NCI-H1092 (cell line): ENCODE results near the gene HNMT.
A peak's percentile ranks its signal among the peaks of the same experiment; 100 is the strongest.
"Not testable (repeated sequence)": the region's sequence is repeated elsewhere in the genome, so short reads cannot be mapped to it uniquely, and the experiment has no call there.

Source experiments
- DNase-seq: peaks from one replicate; lab custom pipeline; 2025; lab: John Stamatoyannopoulos, UW

Gene HNMT

DNA sequence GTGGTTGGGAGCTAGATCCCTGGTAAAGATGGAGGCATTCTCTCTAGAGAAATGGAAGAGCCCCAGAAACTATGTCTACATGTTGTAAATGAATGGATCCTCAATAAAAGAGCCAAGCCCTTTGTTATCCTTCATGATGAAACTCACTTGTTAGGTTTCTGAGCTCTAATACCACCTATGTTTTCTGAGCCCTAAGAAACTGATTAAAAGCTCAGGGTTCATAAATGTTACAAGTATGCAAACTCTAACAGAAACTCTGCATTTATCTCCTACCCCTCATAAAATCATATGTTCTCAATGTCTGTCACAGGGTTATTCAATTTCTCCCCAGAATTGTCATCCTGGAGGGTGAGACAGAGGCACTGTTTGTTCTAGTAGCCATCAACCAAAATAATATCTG lies 18.0 kb upstream of the HNMT start:
- no peak for DNase-seq

DNA sequence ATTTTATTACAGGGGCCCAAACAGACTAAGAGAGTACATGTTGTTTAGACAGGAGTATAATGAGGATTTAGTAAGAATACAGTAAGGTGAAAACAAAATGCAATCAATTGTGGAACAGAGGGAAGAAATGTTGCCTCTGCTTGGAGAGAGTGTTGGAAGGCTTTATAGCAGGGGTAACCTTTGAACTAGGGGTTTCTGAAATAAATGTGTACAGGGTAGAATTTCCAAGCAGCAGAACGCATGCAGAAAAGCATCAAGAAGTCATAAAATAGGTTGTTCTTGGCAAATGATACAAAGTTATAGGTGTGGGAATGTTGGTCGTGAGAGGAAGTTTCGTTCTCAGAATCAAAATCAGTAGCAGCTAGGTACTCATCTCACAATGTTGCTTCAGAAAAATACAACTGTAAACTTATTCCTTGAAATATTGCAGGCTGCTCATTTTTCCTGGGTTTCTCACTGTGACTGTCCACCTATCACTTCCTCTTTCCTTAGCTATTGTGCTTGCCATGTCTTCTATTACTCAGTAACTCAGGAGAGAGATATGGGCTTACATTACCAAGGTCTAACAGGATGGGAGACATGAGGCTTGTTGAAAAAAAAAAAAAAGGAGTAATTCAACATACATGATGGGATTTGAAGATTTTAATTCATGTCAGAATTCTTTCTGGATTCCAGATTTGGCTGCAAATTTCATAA lies 17.1 kb upstream of the HNMT start:
- no peak for DNase-seq

DNA sequence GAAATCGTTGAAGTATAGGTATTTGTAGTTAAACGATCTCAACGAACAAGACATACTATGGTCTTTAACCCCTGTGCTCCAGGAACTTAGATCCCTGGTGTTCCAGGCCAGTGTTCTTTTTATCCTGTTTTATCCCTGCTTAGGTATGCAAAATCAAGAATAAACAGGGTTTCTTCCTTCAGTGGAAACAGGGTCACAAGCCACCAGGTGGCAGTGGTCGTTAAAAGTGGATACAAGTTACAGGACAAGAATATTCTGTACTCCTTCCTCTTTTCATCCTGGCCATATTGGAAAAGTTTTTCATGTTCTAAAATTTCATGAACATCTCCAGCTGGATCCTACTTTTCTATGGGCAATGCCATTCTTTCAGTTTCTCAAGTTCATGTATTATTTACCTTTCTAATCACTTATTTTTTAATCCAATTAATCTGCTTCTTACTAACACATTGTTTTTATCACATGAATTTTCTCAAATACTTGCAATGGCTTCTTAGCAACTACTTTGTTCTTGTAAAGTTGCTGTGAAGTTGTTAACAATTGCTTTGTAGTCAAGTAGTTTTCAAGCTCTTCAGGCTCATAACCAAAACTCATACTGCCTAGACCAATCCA lies 16.4 kb upstream of the HNMT start:
- peak; percentile 51 for DNase-seq

DNA sequence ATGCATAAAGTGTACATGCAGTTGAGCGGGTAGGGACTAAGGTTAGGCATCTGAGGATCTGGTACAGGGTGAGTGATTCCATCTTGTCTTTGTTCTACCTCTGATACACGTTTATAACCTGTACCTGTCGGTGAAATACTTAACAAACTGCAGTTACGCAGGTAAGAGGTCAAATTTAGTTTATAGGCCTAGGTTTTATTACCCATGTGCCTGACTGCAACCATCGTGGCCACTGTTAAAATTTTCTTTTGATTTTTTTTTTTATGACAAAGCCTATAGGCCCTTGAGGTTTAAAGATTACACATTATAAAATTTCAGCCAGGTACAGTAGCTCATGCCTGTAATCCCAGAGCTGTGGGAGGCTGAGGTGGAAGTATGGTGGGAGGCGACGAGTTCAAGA lies 15.4 kb upstream of the HNMT start:
- DNase-seq = no peak

DNA sequence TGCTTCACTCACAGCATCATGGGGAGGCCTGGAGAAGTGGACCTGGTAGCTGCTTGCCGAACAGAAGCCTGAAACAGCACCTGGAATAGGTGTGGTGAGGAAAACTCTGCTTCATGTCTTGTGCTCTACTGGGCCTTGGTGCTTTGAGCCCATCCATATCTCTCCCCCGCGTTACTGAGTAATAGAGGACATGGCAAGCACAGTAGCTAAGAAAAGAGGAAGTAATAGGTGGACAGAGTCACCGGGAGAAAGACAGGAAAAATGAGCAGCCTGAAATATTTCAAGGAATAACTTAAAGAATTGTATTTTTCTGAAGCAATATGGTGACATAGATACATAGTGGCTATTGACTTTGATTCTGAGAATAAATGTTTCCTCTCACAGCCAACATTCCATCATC lies 14.0 kb upstream of the HNMT start:
- no peak for DNase-seq

DNA sequence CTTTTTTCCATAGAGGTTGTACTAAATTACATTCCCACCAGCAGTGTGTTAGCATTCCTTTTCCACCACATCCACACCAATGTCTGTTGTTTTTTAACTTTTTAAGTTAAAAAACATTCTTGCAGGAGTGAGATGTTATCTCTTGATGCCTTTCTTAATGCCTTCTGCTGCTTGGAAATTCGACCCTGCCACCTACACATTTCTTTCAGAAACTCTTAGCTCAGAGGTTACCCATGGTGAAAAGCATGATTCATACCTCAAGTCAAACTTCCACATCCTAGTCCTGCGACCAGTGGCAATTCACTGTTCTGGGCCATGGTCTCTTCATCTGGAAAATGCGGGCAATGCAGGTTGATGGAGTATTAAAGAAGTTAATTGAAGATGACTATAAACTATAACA lies 12.7 kb upstream of the HNMT start:
- no peak for DNase-seq

DNA sequence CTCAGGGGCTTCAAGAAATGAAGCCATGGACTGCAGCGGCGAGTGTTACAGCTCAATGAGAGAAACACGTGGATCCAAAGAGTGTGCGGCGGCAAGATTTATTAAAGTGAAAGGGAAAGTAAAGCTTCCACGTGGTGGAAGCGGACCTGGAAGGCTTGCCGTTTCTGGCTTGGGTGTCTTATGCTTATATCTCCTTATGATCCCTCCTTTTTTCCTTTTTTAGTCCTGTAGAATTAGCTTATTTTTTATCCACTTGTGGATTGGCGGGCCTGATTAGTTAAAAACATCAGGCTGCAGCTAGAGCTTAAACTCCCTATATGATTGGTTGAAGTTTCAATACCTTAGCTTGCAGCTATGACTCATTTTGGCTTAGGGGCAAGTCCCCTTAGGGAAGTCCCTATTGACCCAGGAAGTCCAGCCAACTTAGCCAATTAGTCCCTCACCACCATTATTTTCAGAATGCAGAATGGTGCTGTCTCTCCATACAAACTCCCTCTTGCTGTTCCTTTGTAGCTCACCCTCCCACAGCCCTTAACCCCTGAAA lies 11.6 kb upstream of the HNMT start:
- DNase-seq = no peak

DNA sequence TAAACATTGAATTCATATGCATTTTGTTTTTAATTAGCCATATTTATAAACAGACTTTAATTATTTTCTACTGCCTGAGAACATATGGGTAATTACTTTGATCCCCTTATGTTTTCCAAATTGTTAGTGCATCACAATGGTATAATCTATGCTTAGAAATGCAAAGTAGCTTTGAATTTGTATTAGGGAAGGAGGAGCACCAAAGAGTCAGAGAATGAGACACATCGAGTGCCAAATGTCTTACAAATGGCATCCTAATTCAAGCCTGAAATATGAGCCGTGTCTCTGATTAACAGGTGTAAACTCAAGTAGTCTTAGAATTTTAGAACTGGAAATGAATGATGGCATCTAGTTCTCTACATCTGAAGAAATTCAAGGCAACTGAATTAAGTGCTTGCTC lies 8.7 kb upstream of the HNMT start:
- no peak for DNase-seq

DNA sequence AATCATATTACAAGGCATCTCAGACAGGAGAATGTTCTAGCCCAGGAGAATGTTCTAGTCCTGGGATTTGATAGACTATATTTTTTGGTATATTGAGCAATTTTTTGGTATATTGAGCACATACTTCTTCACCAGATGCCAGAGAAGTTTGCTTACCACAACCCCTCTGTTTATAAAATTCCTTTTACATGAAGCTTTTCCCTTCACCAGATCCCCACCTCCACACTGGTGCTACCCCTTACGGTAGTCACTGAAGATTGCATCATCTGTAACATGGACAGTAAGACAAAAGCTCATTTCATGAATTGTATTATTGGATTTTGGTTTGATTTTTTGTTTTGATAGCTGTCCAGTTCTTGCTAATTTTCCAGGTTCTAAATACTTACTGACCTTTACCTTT lies 7.2 kb upstream of the HNMT start:
- DNase-seq = no peak

DNA sequence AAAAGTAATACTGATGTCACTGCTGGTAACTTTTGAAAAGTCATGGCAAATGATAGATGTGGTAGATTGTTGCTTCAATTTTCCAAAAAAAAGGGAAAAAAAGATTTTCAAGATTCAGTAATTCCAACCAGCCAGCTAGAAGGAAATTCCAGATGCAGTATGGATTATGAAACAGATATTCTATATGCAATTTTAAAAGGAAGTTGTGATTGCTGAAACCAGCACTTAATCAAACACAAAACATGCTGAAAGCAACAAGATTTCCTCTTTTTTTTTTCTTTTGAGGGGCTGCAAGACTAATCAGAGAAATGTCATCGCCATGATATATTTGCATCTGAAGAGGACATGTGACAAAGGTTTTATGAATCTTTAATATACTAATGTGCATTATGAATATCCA lies 5.1 kb upstream of the HNMT start:
- no peak for DNase-seq

DNA sequence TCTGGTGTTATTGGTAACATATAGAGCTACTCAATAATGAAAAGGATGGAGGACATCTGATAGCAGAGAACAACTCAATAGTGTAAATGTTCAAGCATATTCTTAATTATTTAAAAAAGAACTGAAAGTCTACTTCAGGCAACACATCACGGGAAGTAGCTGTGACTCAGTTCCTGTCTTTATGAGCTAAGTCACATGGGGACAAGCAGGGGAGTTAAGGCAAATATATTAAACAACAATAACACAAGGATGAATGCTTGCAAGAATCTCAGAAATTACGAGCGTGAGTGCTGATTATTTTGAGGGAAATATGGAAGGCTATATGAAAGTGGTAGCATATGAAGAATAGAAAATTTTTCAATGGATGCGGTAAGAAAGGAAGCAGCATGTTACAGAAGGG lies 4.0 kb upstream of the HNMT start:
- no peak for DNase-seq

DNA sequence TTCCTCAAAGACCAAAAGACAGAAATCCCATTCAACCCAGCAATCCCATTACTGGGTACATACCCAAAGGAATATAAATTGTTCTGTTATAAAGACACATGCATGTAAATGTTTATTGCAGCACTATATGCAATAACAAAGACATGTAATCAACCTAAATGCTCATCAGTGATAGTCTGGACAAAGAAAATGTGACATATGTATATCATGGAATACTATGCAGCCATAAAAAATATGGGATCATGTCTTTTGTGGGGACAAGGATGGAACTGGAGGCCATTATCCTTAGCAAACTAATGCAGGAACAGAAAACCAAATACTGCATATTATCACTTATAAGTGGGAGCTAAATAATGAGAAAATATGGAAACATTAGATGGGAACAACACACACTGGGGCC lies 2.7 kb upstream of the HNMT start:
- no peak for DNase-seq

DNA sequence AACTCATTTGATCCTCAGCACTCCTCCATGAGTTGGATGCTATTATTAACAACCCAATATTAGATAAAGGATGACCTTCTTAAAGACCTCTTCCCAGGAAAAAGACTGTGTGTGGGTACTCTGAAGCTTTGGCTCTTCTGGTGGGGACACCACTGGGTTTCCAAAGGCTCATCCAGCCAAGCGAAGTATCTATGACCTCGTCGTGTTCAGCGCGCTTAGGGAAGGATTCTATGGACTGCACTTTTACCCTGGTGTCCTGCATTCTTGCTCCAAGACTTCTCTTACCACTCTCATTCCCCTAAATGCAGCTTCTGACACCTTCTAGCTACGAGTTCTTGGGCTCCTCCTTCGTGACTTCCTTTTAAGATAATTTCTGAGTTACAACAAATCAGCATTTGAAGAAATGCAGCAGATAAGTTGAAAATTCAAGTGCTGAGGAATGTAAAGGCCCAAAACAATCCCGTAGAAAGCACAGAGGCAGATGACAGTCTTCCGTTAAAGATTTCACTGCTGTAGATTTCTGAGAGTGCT lies 673 bp upstream of the HNMT start:
- no peak for DNase-seq

DNA sequence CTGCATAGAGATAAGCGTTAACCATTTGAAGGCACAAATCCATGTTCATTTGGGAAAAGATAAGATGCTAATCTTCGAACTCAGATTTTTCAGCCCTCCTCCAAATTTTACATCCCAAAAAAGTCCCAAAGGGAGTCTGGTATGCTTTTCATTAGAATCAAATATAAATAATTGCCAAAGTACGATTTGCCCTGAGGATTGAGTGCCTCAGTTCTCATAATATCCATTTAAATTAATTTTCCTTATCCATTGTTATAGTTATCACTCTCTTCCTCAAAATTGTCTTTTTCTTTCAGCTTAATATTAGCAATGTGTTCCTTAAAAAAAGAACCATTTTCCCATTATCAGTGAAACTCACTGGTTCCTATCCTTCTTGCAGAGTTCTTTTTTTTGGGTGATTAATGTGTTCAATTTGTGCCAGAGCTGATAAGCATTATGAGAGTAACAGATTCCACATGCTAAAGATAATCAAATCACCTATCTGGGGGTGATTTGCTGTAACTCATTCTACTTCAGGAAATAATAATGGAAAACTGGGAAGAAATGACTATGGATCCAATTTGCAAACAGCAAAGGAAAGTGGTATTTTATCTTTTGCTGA lies 686 bp downstream of the HNMT start:
- no peak for DNase-seq

DNA sequence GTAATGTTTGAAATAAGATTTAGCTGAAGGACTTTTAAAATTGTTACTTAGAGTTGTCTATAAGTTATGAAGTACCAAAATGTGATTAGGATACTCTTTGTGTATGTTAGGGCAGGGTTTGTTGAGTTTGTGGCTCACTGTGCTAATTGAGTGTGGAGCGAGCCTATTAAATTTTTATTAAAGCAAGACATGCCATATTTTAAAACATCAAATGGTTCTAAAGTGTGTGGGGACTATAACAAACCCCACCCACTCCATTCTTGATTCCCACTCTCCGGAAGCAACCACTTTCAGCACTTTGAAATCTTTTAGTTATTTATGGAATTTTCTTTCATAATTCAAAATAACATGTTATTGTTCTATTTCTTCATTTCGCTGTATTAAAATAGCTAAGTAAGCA lies 1.8 kb downstream of the HNMT start:
- no peak for DNase-seq

DNA sequence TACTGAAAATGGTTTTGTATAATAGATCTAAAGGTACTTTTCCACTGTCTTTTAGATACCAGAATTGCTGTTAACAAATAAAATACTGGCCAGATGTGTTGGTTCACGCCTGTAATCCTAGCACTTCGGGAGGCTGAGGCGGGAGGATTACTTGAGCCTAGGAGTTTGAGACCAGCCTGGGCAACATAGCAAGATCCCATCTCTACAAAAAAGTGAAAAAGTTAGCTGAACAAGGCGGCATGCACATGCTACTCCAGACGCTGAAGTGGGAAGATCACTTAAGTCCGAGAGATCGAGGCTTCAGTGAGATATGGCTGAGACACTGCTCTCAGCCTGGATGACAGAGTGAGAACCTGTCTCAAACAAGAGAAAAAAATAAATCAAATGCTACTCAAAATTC lies 2.8 kb downstream of the HNMT start:
- no peak for DNase-seq

DNA sequence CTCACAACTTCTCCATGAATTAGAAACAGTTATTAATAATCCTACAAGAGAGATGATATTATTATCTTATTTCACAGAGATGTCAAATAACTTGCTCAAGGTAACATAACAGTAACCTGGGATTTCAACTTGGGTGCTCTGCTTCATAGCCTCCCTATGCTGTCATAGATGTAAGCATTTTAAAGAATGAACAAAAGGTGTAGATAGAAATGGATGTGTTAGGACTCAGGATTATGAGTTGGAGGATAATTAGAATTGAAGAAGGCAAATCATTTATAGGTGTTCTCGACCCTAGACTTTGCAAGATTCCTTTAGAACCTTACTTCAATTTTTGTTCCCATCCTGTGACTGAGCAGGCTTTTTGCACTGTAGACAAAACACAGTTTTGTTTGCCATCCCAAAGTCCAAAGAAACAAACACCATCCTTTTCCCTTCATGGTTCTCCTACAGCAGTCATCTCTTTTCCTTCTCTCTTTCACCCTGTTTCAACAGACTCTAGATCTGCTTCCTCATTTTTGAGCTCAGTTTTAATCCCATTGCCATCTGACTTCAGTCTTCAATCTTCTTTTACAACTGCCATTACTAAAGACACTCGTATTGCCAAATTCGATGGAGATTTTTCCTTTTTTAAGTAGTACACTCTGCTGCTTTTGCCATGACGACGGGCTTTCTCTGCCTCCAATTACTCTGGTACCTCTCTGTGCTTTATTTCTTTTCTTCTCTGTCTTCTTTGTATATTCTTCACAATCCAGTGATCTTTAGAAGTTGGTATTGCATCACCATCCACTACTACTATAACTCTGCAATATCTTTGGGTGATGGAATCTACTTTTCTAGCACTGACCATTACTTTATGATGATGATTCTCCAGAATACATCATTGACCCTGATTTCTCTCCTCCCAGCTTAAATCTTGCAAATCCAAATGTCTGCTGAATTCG lies 4.5 kb downstream of the HNMT start:
- DNase-seq = no peak

DNA sequence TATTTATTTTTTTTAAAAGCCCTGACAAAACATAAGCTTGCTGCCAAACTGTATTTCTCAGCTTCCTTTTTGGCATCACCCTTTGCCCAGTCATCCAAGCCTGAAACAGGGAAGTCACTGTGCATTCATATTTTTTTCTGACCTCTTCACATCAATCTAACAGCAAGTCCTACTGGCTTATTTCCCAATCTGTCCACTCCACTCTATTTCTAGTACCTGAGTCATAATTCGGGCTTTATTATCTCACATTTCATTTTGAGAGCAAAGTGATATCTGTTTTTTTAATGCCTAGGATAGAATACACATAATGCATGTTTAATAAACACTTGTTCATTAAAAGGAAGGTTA lies 5.1 kb downstream of the HNMT start:
- peak; percentile 78 for DNase-seq

DNA sequence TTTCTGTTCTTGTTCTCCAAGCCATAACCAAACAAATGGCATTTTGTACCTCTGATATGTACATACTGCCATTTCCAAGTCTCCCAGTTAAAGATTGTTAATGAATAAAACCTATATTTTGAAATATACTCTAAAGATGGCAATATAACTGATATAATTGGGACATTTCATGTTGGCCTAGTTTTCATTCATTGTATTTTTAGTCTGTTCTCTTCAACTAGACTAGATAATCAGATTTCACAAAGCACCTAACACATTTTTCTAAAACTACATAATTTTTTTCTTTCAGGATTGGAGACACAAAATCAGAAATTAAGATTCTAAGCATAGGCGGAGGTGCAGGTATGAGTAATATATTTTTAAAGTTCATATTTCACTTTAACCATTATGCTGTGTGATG lies 5.6 kb downstream of the HNMT start:
- DNase-seq = no peak

DNA sequence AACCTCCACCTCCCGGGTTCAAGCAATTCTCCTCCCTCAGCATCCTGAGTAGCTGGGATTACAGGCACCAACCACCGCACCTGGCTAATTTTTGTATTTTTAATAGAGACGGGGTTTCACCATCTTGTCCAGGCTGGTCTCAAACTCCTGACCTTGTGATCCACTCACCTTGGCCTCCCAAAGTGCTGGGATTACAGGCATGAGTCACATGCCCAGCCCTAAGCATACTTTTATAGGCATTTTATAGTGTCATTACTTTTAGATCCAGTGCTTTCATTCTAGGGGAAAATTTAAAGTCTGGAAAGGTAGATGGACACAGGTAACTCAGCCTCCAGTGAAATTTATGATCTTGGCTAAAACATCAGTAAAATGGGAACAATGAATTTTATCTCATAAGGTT lies 7.0 kb downstream of the HNMT start:
- not testable (repeated sequence) for DNase-seq

DNA sequence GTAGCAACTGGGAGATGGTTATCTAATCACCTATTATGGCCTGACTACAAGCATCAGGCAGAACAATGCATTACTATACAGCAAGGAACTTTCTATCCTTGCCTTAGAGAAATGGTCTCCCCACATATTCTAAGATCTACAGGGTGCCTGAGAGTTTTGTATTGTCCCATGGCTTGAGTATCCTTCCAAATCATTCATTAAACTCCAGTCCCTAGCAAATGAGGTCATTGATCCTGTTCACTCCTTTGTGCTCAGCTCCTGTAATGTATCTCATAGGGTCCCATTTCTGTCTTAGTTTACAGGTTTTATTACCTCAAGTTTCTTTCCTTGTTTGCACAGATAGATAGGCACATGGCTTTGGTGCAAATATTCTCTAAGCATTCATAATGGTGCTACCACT lies 9.0 kb downstream of the HNMT start:
- DNase-seq = no peak
